ENCODE measurements around the gene IFT57.
"Not testable (repeated sequence)": the region's sequence is repeated elsewhere in the genome, so short reads cannot be mapped to it uniquely, and the experiment has no call there.

Gene IFT57

DNA sequence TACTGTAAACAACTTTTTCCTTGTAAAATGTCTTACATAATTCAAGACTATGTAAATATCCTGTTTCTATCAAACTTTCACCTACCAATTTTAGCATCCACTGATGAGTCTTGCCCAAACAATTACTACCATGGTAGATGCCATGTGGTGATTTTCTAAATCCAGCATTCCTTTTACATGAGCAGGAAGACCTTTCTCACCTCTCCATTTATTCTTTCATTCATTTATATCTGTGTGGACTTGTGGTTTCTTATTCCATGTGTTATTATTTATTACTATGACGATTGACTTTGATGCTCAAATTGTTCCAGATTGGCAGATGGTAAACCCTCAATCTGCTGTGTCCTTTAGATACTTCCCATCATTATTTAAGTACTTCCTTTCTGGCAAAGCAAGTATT, 62.4 kb downstream of the IFT57 start:
- DNase-seq, result no peak

DNA sequence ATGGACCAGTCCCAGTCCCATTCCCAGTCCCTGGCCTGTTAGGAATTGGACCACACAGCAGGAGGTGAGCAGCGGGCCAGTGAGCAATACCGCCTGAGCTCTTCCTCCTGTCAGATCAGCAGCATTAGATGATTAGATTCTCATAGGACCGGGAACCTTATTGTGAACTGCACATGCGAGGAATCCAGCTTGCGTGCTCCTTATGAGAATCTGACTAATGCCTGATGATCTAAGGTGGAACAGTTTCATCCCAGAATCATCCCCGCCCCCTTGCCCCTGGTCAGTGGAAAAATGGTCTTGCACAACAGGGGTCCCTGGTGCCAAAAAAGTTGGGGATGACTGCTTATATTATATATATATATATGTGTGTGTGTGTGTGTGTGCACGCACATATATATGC, 63.1 kb downstream of the IFT57 start:
- DNase-seq, result no peak

DNA sequence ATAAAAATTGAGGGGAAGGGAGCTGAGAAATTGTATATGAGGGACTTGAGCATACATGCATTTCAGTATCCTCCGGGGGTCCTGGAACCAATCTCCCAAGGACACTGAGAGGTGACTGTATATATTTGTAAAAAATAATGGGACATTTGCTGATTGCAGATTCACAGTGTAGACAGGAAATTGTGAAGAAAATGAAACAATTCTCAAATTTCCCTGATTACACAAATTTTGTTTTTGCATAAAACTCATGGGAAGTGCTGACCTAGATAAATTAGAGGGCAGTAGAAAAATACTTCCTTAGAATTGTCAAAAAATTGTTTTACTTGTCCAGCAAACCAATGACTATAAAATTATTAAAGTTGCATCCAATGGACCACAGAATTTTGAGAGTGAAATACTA, 64.0 kb downstream of the IFT57 start:
- DNase-seq, result no peak

DNA sequence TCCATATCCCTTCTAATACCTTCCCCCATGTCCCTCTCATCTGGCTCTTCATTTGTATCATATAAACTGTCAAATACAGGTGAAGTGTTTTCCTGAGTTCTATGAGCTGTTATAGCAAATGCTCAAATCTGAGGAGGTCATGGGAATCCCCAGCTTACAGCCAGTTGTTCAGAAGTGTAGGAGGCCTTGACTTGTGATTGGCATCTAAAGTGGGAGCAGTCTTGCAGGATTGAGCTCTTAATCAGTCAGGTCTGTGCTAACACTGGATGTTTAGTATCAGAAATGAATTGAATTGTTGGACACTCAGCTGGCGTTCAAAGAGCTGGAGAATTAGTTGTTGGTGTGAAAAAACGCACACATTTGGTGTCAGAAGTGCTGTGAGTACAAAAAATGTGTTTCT, 65.0 kb downstream of the IFT57 start:
- DNase-seq, result no peak

DNA sequence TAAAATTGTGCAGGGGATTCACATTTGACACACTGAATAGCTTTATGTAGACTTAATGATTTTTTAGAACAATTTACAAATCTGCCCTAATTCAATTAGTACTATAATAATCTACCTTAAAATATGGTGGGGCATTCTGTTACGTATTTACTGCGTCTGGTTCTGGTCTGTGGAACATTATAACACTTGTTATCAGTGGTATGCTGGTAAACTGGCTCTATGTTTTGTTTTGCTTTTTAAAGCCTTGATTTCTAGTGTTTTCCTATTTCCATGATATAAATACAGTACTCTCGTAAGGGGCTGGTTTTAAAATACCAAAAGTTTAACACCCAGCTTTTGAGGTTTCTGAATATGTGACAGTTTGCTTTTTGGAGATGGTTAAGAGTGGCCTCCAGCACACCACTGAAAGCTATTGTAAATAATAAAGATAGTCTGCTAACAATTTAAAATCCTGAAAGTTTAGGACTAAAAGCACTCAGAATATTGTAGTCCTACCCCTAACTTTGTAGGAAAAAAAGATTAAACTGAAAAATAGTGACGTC, 65.8 kb downstream of the IFT57 start:
- no peak for DNase-seq

DNA sequence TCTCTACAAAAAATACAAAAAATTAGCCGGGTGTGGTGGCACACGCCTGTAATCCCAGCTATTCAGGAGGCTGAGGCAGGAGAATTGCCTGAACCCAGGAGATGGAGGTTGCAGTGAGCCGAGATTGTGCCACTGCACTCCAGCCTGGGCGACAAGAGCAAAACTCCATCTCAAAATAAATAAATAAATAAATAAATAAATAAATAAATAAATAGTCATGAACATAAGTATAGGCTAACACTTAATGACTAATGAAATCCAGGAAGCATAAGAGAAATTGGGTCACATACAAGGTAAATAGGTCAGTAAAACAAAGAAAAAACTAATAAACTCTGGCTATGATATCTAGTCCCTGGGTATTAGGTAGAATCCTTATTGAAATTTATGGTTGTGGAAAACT, 66.6 kb downstream of the IFT57 start:
- DNase-seq, result not testable (repeated sequence)

DNA sequence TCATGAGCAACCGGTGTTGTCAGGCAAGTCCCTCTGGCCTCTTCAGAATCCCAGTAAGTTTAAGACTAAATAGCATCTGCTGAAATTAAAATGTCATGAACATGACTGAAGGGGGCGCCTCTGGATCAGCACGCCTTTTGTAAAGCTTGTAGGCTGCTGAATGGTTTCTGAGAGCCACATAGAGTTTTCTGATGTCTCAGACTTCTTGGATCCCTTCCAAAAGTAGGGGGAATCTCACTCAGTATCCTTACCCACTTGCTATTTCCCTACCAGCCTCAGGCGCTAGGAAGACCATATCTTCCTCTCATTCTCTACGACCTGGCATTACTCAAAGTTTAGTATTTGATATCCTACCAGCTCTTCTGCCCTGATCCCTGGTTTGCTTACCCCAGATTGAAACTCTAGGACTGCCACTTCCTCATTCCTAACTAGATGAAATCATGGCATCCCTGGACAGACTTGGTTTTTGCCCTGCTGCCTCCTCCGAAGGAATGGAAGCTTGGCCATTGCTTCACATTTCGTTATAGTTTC, 68.7 kb downstream of the IFT57 start:
- DNase-seq, result peak in 2 of 56 donors; percentile 4

DNA sequence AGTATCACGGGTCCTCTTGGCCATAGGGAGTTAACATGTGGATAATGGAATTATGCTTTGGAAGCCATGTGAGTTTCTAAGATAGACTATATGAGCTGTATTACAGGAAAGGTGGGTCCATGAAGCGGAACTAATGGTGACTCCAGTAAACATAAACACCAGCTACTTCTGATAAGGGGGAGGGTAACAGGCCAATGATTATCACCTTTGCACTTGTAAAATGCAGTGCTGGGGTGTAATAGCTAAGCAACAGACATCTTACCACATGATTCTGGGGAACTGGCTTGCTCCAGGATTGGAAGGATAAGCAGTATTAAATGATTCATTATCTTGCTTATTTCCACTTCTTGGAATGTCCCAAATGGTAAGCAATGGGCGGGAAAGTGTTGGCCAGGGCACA, 70.0 kb downstream of the IFT57 start:
- no peak for DNase-seq

DNA sequence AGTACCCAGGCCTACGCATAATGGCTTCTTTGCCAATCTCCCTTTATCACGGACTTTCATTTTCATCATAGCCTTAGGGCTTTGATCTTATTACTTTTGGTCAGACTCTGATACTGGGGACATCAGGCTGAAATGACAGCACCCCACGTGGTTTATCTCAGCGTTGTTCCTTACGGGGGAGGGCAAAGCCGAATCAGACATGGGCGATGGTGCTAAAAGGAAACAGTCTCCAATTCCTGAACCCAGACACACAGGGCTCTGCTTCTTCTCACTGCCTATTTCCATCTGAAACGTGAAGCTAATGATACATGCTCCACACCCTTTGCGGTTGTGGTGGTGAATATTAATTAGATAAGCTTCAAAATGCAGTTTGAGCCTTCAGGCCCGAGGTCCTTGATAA, 72.0 kb downstream of the IFT57 start:
- DNase-seq, result no peak

DNA sequence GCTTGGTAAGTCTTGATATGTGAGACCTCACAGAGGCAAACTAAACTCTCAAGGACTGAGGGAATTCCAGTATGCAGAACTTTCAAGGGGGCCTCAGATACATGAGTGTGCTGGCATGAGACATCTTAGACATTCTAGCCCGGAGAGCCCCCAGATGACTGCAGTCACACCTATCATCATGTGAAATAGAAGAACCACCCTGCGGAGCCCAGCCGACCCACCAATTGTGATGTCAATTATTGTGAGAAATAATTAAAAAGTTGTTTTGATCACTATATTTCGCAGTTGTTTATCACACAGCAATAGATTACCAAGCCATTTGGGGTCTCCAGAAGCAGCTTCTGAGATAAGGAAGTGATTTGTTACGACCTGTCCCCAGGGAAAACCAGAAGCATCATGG, 76.1 kb downstream of the IFT57 start:
- no peak for DNase-seq

DNA sequence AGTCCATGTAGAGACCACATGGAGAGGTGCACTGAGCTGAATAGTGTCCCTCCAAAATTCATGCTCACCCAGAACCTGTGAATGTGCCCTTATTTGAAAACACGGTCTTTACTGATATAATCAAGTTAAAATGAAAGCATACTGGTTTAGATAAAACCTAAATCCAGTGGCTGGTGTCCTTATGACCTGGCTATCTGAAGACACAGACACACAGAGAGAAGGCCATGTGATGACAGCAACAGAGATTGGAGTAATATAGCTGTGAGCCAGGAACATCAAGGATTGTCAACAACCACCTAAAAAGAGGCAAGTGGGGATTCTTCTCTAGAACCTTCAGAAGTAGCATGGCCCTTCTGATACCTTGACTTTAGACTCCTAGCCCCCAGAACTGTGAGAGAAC, 76.6 kb downstream of the IFT57 start:
- DNase-seq, result no peak

DNA sequence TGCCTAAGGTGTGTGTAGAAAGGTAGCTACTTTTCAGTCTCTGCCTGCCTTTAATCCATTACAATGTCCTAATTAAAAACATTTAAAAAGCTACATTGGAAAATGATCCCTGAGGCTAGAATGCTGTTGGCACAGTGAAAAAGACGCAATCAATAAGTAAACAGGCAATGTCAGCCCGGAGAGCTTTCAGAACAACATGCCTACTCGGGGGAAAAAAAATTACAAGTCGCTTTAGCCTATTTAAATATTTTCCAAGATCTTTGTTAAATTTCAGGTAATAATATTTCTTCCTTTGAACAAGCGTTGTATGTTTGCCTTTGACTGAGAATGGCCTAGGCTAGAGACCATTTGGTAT, 84.8 kb downstream of the IFT57 start:
- no peak for DNase-seq

DNA sequence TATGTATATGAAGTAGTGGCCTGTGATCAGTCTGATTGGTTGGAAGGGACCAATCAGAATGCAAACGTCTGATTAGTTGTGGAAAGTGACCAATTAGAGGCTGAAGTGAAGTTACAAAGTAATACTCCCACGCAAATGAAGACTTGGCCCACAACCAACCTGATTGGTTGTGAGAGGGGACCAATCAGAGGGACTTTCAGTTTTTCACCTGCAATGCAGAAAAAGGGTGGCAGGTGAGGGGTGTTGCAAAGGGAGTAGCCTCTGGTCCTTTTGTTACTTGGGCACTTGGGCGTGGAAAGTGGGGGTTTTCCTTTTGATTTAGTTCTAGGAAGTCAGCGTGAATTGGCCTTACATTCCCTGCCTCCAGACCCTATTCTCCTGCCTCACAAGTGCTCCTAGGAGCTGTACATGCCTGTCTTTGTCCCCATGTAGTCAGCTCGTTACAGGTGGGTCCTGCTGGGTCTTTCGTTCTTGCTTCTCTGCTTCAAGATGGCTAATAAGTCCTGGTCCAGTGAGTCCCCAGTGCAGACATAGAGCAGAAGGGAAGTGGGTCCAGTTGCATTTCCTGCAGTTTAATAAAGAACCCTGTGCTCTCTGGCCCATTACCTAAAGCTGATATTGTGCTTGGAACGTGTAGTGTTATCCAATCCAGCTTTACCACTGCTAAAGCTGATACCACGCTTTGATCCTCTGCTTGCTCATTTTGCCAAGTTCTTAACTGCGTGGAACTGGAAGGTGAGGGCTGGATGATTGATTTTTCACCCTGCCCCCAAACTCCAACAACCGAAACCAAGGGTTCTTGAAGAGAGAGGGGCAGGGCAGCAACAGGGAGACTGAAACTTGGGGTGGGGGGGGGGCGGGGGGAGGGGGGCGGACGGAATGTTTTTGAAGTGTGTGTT, 85.4 kb downstream of the IFT57 start:
- DNase-seq, result no peak

DNA sequence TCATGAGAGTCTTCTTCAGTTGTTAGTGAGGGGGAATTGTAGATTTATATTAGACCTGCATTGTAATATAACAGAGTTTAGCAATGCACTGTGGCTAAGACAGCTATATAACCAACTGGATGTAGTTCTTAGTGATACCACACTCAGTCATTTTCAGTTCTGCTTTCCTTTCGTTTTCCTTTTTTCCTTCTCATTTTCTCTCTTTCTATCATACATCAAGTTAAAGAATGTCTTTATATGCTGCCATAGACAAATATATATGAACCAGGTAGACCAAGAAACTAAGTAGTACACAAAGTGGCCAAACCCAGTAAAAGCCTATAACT, 87.7 kb downstream of the IFT57 start:
- DNase-seq, result no peak

DNA sequence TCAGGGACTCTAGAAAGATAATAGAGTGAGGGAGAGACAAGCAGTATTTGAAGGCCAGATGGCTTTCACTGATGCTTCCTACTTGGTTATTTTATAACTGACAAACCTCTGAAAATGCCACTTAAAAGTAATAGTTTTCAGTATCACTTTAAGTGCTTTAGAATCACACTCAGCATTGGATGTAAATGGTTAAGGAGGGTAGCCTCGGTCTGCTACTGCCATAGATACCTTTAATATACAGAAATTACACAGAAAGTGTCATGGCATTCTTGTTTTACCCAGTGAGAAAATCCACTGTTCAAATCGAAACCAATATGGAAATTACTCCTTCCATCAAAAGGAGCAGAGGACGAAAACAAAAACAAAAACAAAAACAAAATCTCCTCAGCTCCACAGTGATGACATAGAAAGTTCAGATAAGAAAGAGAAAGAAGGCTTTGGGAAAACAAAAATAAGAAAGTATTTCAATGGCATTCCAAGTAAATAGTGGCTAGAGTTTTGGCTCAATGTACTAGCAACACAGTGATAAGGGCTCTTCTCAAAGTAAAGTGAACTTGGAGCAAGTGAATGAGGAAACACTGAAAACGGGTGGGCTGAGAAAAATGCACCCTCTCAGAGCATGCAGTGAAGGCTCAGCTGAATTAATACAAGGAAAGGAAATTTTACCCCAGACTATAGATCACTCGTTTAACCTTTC, 88.2 kb downstream of the IFT57 start:
- no peak for DNase-seq

DNA sequence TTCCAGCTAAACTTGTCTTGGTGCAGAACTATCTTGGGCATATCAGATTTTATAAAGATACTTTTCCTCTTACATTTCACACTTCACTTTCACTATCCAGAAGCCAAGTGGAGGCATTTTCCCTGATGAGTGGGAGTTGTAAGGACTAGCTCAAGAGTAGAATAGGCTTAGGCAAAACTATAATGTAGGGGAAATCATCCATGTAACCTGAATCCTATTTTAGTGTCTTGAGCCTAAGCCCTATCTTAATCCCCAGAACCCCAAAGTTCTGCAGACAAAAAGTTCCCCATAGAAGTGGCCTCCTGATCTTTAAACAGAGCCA, 89.2 kb downstream of the IFT57 start:
- no peak for DNase-seq

DNA sequence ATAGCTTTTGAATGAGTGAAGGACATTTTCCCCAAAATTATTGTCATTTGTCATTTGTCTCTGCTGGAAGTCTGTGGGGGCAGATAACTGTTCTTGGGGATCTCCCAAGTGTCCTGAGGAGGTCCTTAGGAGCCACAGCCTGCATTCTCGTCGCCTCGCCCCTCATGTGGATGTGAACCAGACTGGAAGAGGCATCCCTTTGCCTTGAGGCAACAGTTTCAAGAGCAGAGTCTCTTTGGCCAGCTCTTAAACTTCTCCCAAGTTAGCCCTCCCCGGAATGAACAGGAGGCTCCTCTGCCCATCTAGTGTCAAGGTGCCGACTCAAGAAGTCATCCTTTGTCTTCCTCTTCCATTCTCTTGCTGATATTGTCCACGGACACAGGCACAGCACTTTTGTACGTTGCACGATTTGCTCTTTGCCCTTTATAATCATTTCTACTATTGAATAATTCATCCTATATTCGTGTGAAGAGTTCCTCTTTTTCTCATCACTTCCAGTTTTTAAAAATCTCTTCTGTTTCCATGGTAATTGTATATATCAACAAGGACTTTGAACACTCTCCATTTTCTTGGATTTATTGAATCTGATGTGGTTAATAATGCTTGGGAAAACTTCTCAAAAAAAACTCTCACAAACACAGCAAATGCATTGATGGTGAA, 90.6 kb downstream of the IFT57 start:
- no peak for DNase-seq

DNA sequence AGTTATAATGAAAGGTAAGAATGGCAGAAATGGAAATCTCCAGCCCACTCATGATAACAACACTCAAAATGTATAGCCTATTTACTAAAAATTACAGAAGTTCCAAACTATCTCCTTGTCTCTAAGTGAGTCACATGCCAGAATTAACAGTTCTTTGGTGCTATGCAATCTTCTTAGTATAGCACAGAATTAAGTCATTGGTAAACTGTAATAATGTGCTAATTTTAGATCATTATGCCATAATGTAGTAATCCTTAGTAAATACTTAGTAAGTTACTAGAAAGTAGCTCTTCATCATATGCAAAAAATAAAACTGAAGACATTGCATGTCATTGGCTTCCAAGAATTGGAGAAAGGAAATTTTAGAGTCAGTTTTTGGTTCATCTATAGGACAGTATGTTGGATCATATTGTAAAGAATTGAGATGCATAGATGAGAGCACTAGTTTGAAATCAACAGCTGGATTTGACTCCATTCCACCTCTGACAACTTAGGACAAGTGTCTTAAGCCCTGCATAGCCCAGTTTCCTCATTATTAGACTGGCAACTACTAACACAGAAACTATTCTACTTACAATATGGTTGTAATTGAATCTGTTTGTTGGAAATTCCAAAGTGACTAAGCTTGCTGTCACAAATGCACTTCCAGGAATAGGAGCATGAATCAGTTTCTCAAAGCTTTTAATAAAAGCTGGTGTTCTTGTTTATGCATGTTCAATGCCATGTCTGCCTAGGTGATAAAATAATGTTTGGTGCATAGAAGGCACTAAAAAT, 91.3 kb downstream of the IFT57 start:
- no peak for DNase-seq

DNA sequence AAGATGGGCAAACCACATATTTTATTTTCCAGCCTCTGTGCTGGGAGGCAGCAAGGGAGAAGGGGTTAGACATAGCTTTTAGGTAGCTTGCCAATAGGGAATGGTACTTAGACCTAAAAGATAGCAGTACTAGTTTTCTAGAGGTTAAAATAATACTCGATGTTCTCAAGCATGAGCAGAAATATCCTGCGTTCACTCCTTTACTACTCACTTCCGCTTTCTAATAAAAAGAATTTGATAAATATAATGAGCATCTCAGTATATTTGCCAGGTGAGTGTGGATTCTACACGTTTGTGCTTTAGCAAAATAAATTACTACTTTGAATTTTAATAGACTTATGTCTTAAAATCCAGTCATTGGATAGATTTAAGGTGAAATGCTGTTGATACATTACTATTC, 92.0 kb downstream of the IFT57 start:
- no peak for DNase-seq

DNA sequence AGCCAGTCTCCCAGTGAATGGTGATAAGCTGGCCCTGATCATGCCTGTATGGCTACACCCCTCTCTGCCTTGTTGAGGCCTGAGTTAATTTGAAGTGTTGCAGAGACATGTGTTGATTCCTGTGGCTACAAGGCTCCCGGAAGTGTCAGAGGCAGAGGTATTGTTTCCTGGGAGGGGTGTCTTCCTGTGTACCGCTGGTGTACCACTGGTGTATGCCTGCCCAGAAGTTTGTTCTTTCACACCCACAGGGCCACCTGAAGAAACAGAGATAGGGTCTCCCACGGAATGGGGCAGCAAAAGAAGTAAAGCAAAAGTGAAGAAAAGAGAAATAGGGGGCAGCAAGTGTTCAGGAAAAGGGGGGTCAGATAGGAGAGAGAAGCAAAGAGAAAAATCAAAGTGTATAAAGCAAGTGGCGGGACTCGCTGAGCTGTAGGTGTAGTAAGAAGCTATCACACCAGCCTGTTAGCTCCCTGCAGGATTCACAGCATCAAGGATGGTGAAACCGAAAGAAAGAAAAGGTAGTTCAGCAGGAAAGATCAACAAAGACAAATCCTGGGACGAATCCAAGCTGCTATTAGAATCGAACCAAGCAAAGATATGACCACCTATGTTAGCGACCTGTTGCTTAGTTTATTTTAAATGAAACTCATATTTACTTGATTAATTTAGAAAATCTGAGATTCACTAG, 94.8 kb downstream of the IFT57 start:
- DNase-seq, result no peak

DNA sequence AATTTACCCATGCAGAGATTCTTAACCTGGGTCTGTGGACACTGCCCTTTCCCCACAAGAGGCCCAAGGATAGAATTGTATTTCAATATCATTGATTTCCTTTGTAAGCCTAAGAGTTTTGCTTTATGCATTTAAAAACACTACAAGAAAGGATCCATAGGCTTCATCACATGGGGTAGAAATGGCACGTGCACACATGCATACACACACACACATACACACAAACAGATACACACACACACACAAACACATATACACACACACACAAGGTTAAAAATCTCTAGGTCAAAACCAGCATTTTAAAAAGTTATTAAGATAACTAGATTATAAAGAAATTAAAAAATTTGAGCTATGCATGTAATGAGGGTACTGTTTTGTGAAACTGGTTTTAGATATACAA, 95.9 kb downstream of the IFT57 start:
- no peak for DNase-seq

Measured in amygdala (tissue), 56 donors.